ENCODE results near the gene SRGAP3.

DNA sequence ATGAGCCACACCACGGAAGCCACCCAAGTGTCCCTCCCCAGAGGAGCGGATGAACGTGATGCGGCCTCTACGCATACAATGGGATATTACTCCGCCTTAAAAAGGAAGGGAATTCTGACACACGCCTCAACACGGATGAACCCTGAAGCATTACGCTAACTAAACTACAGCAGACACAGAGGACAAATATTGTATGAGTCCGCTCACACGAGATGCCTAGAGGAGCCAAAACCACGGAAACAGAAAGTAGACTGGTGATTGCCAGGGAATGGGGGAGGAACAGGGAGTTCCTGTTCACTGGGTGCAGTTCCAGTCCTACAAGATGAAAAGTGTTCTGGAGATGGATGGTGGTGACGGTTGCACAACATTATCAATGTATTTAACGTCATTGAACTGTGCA lies 32.7 kb downstream of the SRGAP3 start:
- no peak for TF ChIP-seq POLR2AphosphoS5 (IDR thresholded peaks at IDR 0.05)
- TF ChIP-seq EP300 (IDR thresholded peaks at IDR 0.05) = no peak
